GM03348 (cell line): ENCODE results near the gene SPAG6.
A peak's percentile ranks its signal among the peaks of the same experiment; 100 is the strongest.
"Not testable (repeated sequence)": the region's sequence is repeated elsewhere in the genome, so short reads cannot be mapped to it uniquely, and the experiment has no call there.

Experiments
- DNase-seq: peaks from one replicate; pipeline ENCODE4 v3.0.0; 2012; ENCODE audit warnings: low spot score

Gene SPAG6

DNA sequence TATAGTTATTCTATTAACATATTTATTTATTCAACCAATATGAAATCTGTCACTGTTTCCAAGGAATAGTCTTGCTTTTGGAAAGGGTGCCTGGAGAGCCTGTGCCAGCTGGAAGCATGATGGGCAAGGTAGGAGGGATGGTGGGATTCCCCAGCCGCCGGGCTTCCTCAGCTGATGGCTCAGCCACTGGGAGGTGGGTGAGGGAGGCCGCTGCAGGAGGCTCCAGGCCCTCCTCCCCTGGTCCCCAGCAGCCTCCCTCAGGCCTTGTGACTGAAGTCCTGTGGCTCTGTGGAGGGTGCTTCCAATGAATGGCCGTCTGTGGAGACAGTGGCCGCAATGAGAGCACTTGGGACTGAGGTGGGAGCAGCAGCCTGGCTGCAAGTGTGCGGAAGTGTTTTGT lies 27.0 kb downstream of the SPAG6 start:
- no peak for DNase-seq

DNA sequence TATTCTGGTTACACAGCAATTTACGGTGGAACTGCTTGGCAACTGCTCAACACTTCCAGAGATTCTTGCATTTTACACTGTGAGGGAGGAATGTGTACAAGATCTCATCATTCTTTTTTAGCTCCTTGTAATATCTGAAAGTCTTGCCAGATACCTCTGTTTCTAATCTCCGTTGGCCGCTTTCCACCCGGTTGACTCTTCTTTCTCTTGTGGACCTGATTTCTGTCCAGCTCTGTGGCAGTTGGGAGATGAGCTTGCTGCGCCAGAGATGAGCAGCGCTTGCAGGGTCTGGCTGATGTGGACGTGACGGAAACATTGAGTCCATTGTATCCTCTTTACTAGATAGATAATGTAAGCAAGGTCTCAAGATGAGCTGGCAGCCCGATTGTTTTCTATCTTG lies 27.6 kb downstream of the SPAG6 start:
- DNase-seq: peak; percentile 2

DNA sequence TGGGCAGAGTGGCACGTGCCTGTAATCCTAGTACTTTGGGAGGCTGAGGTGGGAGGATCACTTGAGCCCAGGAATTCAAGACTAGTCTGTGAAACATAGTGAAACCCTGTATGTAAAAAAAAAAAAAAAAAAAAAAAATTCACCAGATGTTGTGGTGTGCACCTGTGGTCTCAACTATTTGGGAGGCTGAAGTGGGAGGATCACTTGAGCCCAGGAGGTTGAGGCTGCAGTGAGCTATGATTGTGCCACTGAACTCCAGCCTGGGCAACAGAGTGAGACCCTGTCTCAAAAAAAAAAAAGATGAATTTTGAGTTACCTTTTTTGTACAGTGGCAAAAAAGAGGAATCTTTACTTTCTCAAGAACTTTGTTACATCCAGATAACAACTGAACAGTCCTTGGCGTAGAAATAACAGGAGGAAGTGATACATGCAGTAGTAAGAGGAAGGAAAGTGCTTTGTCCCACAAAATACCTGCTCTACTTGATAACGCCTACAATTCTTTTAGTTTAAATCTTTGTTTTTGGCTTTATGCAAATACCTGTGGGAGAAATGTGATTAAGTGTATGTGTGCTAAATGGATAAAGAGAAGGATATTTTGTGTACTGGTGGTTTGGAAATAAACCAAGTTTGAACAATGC lies 29.3 kb downstream of the SPAG6 start:
- DNase-seq: no peak

DNA sequence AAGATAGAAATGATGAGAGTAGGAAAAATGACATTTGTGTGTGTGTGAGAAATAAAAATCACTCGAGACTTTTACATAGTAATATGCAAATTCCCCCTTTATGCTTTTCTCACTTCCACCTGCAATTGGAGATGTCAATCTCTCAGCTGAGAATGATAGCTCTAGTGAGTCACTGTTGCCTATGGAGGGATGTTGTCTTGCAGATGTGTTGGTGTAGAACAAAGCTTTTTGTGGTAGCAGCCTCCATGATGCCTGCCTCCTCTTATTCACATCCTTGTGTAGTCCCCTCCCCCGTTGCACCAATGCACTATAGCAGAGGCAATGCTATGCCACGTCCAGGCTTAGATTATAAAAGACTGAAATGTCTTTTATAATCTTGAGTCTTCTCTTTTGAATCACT lies 33.8 kb downstream of the SPAG6 start:
- no peak for DNase-seq

DNA sequence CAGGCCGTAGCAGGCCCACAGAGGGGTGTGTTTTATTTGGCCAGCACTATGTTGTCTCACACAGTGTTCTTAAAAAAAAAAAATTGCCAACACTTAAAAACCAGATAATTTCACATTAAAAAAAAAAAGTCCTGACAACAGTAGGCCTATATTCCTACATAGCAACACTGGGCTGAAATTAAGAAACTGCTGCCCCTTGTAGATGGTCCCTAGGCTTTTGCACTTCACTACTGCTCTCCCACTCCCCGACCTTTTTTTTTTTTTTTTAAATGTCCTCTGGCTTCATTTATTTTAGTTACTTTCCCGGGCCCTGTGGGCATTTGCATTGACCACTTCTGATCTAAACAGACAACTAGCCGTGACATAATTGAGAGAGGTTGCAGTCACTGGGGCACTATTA lies 36.0 kb downstream of the SPAG6 start:
- no peak for DNase-seq

DNA sequence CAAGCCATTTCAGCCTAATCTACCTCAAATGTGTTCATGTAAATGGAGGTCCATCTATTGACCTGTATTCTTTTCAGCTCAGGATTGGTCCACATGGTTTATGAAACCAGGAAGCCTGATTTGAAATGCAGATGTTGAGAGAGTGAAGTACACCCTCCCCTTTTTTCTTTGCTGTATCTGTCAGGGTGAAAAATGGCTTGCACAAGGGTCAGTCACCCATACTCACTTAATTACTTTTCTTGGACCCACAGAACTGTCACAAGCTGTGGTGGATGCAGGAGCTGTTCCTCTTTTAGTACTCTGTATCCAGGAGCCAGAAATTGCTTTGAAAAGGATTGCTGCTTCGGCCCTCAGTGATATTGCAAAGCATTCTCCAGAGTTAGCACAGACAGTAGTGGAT lies 41.2 kb downstream of the SPAG6 start:
- no peak for DNase-seq

DNA sequence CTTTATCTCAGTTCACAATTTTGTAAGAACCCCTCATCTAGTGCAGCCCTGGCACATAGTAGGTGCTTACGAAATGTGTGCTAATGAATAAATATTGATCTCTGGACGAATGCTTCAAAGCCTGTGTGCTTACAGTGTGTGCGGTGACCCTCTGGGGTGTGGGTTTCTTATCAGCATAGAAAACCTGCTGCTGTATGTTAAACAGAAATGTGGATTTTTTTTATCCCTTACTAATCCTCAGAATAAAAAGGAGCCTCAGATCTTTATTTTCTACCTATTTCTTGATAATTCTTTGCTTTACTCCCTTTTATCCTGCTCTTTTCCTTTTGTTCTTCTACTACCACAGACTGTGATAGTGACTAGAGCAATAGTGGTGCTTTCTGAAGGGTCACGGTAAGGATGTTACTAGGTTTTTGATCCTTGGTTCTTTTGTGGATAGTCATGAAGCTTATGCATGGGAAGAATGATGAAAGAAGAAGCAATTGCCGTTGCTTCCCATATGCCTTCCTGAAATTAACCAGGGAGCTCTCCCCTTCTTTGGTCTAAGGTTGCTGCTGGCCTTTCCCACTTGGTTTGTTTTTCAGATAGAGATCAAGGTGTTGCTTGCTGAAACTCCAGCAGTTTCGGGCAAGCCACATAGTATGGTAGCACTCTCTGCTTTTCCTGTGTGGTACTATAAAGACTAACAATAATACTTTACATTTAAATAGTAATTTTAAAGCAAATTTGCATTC lies 44.7 kb downstream of the SPAG6 start:
- no peak for DNase-seq

DNA sequence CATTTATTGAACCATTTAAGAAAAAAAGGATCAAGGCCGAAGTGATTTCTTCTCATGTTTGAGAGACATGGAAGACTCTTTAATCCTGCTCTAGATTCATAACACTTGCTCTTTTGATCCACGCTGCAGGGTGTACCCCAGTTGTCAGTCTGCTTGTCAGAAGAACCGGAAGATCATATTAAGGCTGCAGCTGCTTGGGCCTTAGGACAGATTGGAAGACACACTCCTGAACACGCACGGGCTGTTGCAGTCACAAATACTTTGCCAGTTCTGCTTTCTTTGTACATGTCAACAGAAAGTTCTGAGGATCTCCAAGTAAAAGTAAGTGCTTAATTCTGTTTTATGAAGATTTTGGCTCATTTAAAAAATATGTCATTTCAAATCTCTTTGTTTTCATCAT lies 46.3 kb downstream of the SPAG6 start:
- DNase-seq: no peak

DNA sequence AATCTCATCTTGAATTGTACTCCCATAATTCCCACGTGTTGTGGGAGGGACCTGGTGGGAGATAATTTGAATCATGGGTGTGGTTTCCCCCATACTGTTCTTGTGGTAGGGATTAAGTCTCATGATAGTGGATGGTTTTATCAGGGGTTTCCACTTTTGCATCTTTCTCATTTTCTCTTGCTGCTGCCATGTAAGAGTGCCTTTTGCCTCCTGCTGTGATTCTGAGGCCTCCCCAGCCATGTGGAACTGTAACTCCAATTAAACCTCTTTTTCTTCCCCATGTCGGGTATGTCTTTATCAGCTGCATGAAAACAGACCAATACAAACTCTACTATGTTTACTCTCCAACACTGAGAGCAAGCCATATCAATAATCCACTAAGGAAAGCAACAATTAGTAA lies 50.9 kb downstream of the SPAG6 start:
- DNase-seq: not testable (repeated sequence)

DNA sequence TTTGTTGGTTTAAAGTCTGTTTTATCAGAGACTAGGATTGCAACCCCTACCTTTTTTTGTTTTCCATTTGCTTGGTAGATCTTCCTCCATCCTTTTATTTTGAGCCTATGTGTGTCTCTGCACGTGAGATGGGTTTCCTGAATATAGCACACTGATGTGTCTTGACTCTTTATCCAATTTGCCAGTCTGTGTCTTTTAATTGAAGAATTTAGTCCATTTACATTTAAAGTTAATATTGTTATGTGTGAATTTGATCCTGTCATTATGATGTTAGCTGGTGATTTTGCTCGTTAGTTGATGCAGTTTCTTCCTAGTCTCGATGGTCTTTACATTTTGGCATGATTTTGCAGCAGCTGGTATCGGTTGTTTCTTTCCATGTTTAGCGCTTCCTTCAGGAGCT lies 61.6 kb downstream of the SPAG6 start:
- not testable (repeated sequence) for DNase-seq

DNA sequence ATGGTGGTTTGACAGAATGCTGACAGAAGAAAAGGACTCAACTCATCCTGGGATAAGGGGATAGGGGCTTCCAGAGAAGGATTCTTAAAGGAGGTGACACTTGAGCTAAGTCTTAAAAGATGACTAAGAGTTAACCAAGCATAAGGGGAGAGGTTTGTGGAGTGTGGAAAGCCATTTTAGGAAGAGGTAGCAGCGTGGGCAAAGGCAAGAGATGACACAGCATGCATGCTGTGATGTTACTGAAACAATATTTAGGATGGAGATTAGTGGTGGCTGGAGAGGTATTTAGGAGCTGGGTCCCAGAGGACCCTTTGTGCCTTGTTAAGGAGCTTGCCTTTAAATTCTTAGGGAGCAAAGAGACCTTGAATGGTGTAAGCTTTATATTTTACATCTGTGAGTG lies 65.1 kb downstream of the SPAG6 start:
- no peak for DNase-seq

DNA sequence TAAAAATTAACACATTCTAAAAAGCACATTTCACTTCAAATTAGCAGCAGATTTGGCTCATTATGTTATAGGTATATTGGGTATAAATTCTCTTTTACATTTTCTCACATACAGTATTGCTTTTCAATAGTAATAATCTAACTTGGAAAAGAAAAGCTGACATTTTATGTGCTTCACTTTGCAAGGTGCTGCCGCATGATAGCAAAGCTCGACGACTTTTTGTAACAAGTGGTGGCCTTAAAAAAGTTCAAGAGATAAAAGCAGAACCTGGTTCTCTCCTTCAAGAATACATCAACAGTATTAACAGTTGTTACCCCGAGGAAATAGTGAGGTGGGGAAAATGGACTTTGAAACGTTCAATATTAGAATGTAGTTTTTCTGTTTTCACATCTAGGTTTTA lies 65.5 kb downstream of the SPAG6 start:
- DNase-seq: no peak

DNA sequence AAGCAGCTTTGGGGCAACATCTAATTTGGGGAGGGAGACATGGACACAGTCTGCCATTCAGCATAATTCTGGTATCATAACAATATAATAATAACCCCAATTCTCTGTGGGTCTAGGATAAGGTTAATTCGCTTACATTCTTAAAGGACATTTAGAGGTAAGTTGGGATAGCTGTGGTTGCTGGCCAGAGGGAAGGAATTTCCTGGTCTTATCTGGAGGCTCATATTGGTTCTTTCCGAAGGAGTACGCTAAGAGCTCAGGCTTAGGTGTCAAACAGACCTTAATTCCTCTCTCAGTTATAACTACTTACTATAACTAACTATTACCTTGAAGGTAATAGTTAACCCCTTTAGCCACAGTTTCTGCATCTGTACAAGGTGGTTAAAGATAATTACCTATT lies 68.8 kb downstream of the SPAG6 start:
- no peak for DNase-seq

DNA sequence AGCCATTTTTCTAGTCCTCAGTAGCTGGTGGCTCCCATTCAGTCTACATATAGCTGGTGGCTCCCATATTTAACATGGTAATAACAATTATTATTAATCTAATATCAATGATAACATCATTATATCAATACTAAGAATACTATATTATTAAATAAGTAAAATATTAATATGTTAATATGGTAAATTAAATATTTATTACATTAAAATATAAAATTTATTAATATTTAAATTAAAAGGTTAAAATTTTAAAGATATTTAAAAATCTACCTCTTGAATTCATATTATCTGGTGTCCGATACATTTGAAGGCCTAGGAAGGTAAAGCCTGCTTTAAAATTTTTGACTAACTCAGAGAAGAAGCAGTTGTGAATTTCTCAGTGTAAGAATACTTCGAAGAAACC lies 69.8 kb downstream of the SPAG6 start:
- DNase-seq: no peak

DNA sequence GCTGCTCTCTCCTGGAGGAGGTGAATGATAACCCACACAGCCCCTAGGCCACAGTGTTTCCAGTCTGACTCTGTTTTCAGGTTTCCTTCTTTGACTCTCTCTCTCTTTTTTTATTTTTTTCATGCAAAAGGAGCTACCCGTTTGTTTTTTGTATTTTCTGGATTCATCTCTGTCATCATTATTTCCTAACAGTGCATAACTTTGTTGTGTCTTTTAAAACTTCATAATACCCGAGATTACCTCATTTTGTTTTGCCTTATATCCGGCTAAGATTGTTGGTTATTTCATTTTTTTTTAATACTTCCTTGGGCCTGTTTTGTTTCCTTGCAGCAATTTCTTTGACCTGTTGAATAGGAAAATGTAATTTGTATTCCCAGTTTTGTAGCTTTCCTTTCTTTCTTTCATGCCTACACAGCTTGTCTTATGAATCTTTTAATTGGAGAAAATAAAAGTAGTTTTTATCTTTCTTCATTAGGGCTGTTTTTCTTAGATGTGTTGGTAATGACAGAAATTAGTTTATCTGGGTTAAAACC lies 72.5 kb downstream of the SPAG6 start:
- DNase-seq: no peak

DNA sequence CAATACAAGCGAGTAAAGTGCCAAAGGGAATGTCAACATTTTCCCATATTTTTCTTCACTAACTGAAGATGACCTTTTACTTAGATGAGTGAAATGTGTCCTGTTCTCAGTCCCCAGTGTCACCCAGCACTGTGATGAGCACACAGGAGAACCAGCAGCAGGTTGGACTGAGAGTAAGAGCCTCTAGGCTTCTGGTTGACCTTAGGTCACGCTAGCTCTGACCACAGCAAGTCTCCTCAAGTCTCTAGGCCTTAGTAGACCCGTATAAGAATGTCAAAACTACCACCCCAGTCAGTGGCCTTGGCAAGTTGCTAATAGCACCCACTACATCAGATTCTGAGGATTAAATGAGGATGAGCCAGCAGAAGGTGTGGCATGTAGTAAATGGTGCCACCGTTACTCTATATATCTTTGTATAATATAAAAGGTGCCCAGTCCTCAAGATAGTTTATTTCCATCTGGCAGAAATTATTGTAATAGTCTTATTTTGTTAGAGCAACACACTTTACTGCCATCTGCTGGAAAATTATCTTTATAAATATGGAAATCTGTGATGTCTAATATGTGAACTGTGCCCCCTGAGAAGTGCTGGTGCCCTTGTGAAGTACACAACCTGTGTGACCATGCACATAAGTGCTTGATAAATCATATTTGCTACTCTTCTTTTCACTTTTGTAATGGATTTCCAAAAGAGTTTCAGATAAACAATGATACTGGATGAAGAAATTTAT lies 75.7 kb downstream of the SPAG6 start:
- DNase-seq: peak; percentile 49

DNA sequence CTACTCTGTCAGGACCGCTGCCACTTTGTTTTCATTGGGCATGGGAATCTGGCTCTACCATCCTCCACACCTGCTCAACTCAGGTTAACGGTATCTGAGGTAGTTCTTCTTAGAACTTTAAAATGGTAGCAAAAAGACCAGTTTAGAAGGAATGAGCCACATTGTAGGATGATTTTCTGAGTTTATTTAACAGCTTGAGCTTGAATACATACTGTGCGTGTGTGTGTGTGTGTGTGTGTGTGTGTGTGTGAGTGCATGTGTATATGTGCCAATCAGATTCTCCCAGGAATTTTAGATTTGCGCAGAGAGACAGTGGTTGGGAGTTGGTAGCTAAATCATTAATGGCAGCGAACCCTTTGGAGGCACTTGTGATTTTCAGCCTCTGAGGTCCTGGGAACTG lies 81.4 kb downstream of the SPAG6 start:
- no peak for DNase-seq

DNA sequence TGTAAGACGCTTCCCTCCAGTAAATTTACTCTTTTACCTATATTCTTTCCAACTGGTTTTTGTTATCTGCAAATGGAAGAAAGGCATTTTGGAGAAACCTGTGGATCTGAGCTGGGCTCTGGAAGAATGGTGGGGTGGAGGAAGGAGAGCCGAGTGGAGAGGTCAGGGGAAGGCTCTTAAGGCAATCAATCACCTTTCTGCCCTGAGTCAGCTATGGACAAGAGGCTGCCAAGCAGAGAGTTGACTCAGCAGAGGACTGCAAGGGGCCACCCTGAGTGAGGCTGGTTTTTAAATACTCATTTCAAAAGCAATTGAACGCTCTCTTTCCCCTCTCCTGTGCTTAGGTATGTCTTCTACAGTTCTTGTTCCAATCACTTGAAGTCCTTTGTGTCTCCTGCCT lies 81.8 kb downstream of the SPAG6 start:
- peak; percentile 26 for DNase-seq

DNA sequence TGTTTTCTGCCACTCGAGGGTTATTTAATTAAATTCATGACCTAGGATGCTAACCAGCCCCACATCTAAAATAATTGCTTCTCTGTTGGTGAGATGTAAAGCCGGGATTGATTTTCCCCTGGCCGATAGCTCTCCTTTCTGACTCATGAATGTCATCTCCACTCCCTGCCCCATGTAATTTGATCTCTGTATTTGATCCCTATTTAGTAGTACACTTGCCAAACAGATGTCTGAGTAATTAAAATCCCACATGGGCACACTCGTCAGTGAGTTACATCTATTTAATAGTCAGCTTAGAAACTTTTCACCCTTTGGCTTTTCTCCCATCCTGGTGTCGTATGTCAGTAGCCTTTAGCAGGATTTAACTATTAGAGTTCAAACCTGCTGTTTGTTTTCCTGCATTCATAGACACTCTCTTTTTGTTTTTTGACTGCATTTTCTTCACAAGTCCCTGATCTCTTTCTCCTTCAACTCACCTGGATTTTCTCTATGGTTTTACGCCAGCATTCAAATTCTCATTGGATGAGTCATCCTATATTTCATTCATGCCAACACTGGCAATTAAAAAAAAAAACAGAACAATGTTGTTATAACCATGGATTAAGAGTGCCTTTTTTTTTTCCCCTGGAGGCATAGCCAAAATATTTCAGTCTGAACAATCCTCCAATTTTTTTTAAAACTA lies 82.7 kb downstream of the SPAG6 start:
- peak; percentile 78 for DNase-seq

DNA sequence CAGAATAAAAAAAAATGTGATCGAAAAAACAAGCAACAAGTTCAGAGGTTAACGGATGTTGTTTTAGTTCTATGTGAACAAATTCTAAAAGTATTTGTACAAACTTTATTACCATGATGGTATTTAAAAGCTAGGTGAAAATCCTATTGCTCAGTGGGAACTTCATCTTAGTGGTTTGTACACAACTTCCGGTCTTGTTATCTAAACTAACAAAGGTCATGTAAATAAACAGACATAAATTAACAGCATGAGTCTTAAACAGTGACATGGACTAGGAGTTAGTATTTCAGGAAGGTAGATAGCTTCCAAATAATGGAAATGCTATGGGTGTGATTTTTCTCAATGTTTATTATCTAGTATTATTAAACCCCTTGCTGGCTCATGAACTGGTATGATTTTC lies 83.8 kb downstream of the SPAG6 start:
- DNase-seq: no peak

DNA sequence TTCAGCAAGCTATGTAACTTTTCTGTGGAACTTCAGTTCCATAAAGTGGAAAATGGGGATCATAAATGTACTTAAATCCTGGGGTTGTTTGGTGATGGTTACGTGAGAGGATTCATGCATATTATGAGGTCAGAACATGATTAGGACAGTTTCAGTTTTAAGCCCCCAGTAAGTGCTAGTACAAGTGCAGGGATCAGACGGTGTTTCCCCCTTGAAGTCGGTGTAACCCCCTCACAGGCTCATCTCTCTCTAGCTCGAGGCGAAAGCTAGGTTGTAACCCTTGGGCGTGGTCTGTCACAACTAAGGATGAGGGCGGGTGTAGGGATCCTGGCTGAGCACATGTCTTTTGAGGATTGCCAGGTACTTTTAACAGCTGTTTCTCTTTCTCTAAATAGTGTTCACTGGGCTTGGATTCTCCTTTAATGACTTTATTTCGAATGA lies 84.7 kb downstream of the SPAG6 start:
- DNase-seq: no peak

DNA sequence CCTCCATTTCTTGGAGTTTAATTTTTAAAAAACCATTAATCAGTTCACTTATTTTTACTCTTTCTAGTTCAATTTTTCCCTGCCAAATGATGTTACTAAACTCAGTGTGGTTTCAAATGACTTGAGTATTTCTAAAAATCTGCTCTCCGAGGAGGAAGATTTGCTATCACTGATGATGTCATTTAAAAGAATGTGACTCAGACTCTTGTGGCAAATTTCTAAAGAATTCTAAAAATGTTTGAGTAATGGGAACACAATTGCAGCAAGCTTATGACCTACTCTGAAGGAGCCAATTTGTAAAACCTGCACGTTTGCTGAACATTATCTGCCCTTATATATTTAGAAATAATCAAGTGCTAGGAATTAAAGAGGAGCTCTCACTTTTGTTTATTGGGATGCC lies 88.6 kb downstream of the SPAG6 start:
- peak; percentile 76 for DNase-seq

DNA sequence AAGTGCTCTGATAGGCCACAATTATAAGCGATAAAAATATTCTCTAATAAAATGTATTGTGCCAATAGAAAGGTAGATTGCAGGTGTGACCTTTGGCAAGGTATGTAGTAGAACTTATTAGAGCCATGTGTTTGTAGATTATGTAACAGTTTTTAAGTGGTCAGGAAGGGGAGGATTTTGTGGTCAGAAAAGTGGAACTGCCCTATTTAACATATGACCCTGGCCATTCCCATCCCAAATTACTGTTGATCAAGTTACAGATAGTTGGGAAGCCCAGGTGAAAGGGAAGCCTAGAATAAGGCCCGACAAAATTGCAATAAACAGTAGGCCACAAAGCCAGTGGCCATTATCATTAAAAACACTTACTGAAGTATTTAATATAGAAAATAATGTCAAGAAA lies 89.2 kb downstream of the SPAG6 start:
- no peak for DNase-seq
